HCT116 (cell line): ENCODE measurements around the gene GOLGA6L2.

Experiments used
- CBX3 ChIP-seq: IDR thresholded peaks from 2 replicates; pipeline ENCODE4 v1.6.1; 2012; ENCODE audit warnings: low read depth
- CEBPB ChIP-seq: IDR thresholded peaks from 2 replicates; pipeline ENCODE4 v1.6.1; 2012; ENCODE audit warnings: low read depth
- EGR1 ChIP-seq: IDR thresholded peaks from 2 replicates; pipeline ENCODE4 v1.6.1; 2012; ENCODE audit warnings: low read depth
- EZH2 ChIP-seq: fragments of 200-600 bp; sonication (generic); IDR thresholded peaks from 2 replicates; pipeline ENCODE4 v1.6.1; 2017; ENCODE audit warnings: antibody characterized with exemption, mixed run types
- POLR2A ChIP-seq: IDR thresholded peaks from 2 replicates; pipeline ENCODE4 v1.7.0; 2011; ENCODE audit warnings: borderline replicate concordance; ENCODE audit not compliant: insufficient read depth, insufficient read length; ENCODE audit errors: extremely low read depth
- POLR2AphosphoS5 ChIP-seq: IDR thresholded peaks from 2 replicates; pipeline ENCODE4 v1.6.1; 2011; ENCODE audit warnings: mild to moderate bottlenecking, low read depth, low read length, moderate library complexity
- SP1 ChIP-seq: IDR thresholded peaks from 2 replicates; pipeline ENCODE4 v1.6.1; 2012; ENCODE audit warnings: low read depth
- TCF7L2 ChIP-seq: IDR thresholded peaks from 2 replicates; pipeline ENCODE4 v1.7.0; 2011; ENCODE audit warnings: borderline replicate concordance, inconsistent platforms; ENCODE audit not compliant: insufficient read depth, insufficient read length; ENCODE audit errors: extremely low read depth
- ZFX ChIP-seq: fragments of 450-650 bp; IDR thresholded peaks from 2 replicates; pipeline ENCODE4 v1.6.1; 2017
- ZNF274 ChIP-seq: fragments of 200-500 bp; sonication (Bioruptor generic); IDR thresholded peaks from 2 replicates; pipeline ENCODE4 v1.6.1; 2014; ENCODE audit warnings: mild to moderate bottlenecking, low read depth, low read length, inconsistent platforms
- TF ChIP-seq, protein P1 (sequence below), 3 experiments: fragments of 200-600 bp in 1 of 3; sonication (generic) in 1 of 3; IDR thresholded peaks in 2 of 3; conservative IDR thresholded peaks in 1 of 3; 2 replicates each; pipeline ENCODE4 v1.5.1; 2012 to 2017; ENCODE audit warnings: low read depth in 2 of 3, low read length in 2 of 3, antibody characterized with exemption in 1 of 3, borderline replicate concordance in 1 of 3, control low read depth in 1 of 3, mild to moderate bottlenecking in 1 of 3, mixed read lengths in 1 of 3, mixed run types in 1 of 3, moderate library complexity in 1 of 3; ENCODE audit not compliant: insufficient read depth in 1 of 3
- TF ChIP-seq, protein P2 (sequence below): IDR thresholded peaks from 2 replicates; pipeline ENCODE4 v1.6.1; 2011; ENCODE audit warnings: mild to moderate bottlenecking, low read length, moderate library complexity; ENCODE audit not compliant: insufficient replicate concordance; ENCODE audit errors: extremely low read depth
- TF ChIP-seq, protein P3 (sequence below): IDR thresholded peaks from 2 replicates; pipeline ENCODE4 v1.6.1; 2012; ENCODE audit warnings: low read depth
- TF ChIP-seq, protein P4 (sequence below): IDR thresholded peaks from 2 replicates; pipeline ENCODE4 v1.6.1; 2012

DNA sequence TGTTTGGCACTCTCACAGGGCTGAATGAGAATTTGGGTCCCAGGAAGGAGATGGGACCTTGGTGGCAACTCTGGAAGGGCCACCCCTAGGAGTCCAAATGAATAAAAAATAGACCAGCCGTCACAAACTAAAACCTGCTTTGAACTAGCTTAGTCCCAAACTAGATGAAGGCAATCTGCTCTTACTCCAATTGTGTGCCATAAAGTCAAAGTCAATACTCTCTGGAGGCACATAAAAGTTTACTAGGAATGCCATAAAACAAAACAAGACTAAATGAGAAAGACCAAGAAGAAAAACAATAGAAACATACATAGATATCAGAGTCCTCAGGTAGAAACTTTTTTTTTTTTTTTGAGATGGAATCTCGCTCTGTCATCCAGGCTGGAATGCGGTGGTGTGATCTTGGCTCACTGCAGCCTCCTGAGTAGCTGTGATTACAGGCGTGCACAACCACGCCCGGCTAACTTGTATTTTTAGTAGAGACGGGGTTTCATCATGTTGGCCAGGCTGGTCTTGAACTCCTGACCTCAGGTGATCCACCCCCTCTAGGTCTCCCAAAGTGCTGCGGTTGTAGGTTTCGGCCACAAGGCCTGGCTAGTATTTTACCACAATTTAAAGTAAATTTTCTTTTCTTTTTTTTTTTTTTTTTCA, 8.1 kb downstream of the GOLGA6L2 start:
- TF ChIP-seq POLR2A = no peak
- TF ChIP-seq, protein P1, sequence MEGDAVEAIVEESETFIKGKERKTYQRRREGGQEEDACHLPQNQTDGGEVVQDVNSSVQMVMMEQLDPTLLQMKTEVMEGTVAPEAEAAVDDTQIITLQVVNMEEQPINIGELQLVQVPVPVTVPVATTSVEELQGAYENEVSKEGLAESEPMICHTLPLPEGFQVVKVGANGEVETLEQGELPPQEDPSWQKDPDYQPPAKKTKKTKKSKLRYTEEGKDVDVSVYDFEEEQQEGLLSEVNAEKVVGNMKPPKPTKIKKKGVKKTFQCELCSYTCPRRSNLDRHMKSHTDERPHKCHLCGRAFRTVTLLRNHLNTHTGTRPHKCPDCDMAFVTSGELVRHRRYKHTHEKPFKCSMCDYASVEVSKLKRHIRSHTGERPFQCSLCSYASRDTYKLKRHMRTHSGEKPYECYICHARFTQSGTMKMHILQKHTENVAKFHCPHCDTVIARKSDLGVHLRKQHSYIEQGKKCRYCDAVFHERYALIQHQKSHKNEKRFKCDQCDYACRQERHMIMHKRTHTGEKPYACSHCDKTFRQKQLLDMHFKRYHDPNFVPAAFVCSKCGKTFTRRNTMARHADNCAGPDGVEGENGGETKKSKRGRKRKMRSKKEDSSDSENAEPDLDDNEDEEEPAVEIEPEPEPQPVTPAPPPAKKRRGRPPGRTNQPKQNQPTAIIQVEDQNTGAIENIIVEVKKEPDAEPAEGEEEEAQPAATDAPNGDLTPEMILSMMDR (IDR thresholded peaks at IDR 0.05 in 2 of 3, conservative IDR thresholded peaks at IDR 0.05 in 1 of 3; ENCODE audit: borderline replicate concordance in 1 of 3, insufficient read depth in 1 of 3, low read depth in 2 of 3, low read length in 2 of 3) = no peak
- TF ChIP-seq EGR1 = no peak
- no peak for TF ChIP-seq ZNF274
- no peak for TF ChIP-seq CBX3
- TF ChIP-seq, protein P2, sequence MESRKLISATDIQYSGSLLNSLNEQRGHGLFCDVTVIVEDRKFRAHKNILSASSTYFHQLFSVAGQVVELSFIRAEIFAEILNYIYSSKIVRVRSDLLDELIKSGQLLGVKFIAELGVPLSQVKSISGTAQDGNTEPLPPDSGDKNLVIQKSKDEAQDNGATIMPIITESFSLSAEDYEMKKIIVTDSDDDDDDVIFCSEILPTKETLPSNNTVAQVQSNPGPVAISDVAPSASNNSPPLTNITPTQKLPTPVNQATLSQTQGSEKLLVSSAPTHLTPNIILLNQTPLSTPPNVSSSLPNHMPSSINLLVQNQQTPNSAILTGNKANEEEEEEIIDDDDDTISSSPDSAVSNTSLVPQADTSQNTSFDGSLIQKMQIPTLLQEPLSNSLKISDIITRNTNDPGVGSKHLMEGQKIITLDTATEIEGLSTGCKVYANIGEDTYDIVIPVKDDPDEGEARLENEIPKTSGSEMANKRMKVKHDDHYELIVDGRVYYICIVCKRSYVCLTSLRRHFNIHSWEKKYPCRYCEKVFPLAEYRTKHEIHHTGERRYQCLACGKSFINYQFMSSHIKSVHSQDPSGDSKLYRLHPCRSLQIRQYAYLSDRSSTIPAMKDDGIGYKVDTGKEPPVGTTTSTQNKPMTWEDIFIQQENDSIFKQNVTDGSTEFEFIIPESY = no peak
- TF ChIP-seq, protein P3, sequence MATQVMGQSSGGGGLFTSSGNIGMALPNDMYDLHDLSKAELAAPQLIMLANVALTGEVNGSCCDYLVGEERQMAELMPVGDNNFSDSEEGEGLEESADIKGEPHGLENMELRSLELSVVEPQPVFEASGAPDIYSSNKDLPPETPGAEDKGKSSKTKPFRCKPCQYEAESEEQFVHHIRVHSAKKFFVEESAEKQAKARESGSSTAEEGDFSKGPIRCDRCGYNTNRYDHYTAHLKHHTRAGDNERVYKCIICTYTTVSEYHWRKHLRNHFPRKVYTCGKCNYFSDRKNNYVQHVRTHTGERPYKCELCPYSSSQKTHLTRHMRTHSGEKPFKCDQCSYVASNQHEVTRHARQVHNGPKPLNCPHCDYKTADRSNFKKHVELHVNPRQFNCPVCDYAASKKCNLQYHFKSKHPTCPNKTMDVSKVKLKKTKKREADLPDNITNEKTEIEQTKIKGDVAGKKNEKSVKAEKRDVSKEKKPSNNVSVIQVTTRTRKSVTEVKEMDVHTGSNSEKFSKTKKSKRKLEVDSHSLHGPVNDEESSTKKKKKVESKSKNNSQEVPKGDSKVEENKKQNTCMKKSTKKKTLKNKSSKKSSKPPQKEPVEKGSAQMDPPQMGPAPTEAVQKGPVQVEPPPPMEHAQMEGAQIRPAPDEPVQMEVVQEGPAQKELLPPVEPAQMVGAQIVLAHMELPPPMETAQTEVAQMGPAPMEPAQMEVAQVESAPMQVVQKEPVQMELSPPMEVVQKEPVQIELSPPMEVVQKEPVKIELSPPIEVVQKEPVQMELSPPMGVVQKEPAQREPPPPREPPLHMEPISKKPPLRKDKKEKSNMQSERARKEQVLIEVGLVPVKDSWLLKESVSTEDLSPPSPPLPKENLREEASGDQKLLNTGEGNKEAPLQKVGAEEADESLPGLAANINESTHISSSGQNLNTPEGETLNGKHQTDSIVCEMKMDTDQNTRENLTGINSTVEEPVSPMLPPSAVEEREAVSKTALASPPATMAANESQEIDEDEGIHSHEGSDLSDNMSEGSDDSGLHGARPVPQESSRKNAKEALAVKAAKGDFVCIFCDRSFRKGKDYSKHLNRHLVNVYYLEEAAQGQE = no peak
- TF ChIP-seq POLR2AphosphoS5 = no peak
- no peak for TF ChIP-seq TCF7L2
- TF ChIP-seq, protein P4, sequence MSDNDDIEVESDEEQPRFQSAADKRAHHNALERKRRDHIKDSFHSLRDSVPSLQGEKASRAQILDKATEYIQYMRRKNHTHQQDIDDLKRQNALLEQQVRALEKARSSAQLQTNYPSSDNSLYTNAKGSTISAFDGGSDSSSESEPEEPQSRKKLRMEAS = no peak
- TF ChIP-seq ZFX = no peak
- TF ChIP-seq SP1 = no peak
- TF ChIP-seq CEBPB = no peak
- no peak for TF ChIP-seq EZH2
